AG09309 (cell line): ENCODE data around the gene VEPH1.

Source experiments
- DNase-seq: peaks from one replicate; pipeline ENCODE4 v3.0.0-alpha.2; 2010; ENCODE audit warnings: low read depth
- H3K4me3 ChIP-seq: 2 replicates; pipeline ENCODE4 v1.5.1; 2011; ENCODE audit warnings: mild to moderate bottlenecking, low read depth, low read length, moderate library complexity; ENCODE audit not compliant: control insufficient read depth
- CTCF ChIP-seq: IDR thresholded peaks from 2 replicates; pipeline ENCODE4 v1.5.1; 2011; ENCODE audit warnings: mild to moderate bottlenecking, low read depth, low read length, inconsistent platforms; ENCODE audit not compliant: insufficient read depth, control insufficient read depth; ENCODE audit errors: missing control alignments

Gene VEPH1

GRCh38 chr3:157459706-157460105 is 43.5 kb downstream of the VEPH1 start:
- TF ChIP-seq CTCF = no peak
- DNase-seq = no peak
- H3K4me3 ChIP-seq = no peak overlapping the region

GRCh38 chr3:157453824-157454223 is 49.4 kb downstream of the VEPH1 start:
- DNase-seq = no peak
- no peak for TF ChIP-seq CTCF
- no peak overlapping the region for H3K4me3 ChIP-seq

GRCh38 chr3:157452097-157452496 is 51.1 kb downstream of the VEPH1 start:
- no peak for TF ChIP-seq CTCF
- no peak overlapping the region for H3K4me3 ChIP-seq
- DNase-seq = no peak

- DNase-seq = no peak
- peak; percentile 70 for TF ChIP-seq CTCF
- no peak overlapping the region for H3K4me3 ChIP-seq
These were observed 56.1 kb downstream of the VEPH1 start for GRCh38 chr3:157447026-157447694.

GRCh38 chr3:157445857-157446256 is 57.4 kb downstream of the VEPH1 start:
- DNase-seq = no peak
- H3K4me3 ChIP-seq = no peak overlapping the region
- no peak for TF ChIP-seq CTCF

- DNase-seq = no peak
- TF ChIP-seq CTCF = no peak
- no peak overlapping the region for H3K4me3 ChIP-seq
These were observed 58.4 kb downstream of the VEPH1 start for GRCh38 chr3:157444797-157445184.
